HepG2 (cell line): ENCODE measurements around the gene IGDCC3. TPM values are rescaled to one million over a fixed set of nuclear protein-coding genes. Genes with fewer than 3 reads are reported as not detected.

Source experiments
- ATAC-seq: fragments of 200-7000 bp; cut with Tn5 transposase; 3 replicates; pipeline ENCODE4 v1.9.1; 2020; ENCODE audit warnings: mild to moderate bottlenecking, moderate library complexity
- BruUV-seq: library from RNA; stranded (reverse); fragments of 400-500 nt; replicated peaks from 2 replicates; lab custom pipeline; 2021; lab: Mats Ljungman, UMichigan
- CTCF ChIA-PET: fragments of 300-600 bp; formaldehyde crosslinking; extraction: SDS; loops from one replicate; lab custom pipeline; 2021; ENCODE audit warnings: low total read pairs, inconsistent platforms, low intra/inter-chr PET ratio; lab: Yijun Ruan, JAX
- POLR2A ChIA-PET: fragments of 350-600 bp; sonication (Branson Sonifier 250); formaldehyde crosslinking; loops from one replicate; lab custom pipeline; 2020; ENCODE audit warnings: antibody characterized with exemption, inconsistent platforms; lab: Yijun Ruan, JAX
- DNase-seq: peaks from one replicate; pipeline ENCODE4 v3.0.0-alpha.2; 2015; ENCODE audit warnings: low spot score
- FAIRE-seq: peaks from 3 replicates; lab custom pipeline; 2011; peaks lifted over from hg19 to GRCh38; lab: Jason Lieb, UNC
- H2AFZ ChIP-seq: one replicate; pipeline ENCODE4 v1.6.1; 2011; ENCODE audit warnings: low read length, inconsistent platforms
- H3K27ac ChIP-seq: fragments of 300-600 bp; 3 replicates; pipeline ENCODE4 v1.8.0; 2011; ENCODE audit warnings: mixed run types, mild to moderate bottlenecking, mixed read lengths, low read length, inconsistent platforms; ENCODE audit not compliant: insufficient read depth; ENCODE audit errors: extremely low read length
- H3K27me3 ChIP-seq, 2 experiments: fragments of 200-600 bp in 1 of 2; 2 replicates in 1 of 2; 3 replicates in 1 of 2; pipeline versions ENCODE4 v1.6.0 to v1.8.0; 2011; ENCODE audit warnings: low read length in 2 of 2, mild to moderate bottlenecking in 2 of 2, moderate library complexity in 2 of 2, inconsistent platforms in 1 of 2; ENCODE audit not compliant: insufficient read depth in 2 of 2, control insufficient read depth in 1 of 2
- H3K36me3 ChIP-seq, 2 experiments: fragments of 200-600 bp in 1 of 2; replicated peaks in 1 of 2; 2 replicates in 1 of 2; 3 replicates in 1 of 2; pipeline versions ENCODE4 v1.5.1 to v1.8.0; 2011; ENCODE audit warnings: low read length in 2 of 2, inconsistent platforms in 1 of 2; ENCODE audit not compliant: insufficient read depth in 2 of 2, control insufficient read depth in 1 of 2
- H3K4me1 ChIP-seq: 2 replicates; pipeline ENCODE4 v1.5.1; 2012; ENCODE audit warnings: low read length, inconsistent platforms; ENCODE audit not compliant: insufficient read depth
- H3K4me2 ChIP-seq: 2 replicates; pipeline ENCODE4 v1.6.0; 2011; ENCODE audit warnings: low read depth, low read length, inconsistent platforms
- H3K4me3 ChIP-seq, 3 experiments: fragments of 200-600 bp in 1 of 3; sonication (generic), shearing (Covaris generic) in 1 of 3; replicated peaks in 1 of 3; 2 replicates each; pipeline ENCODE4 v1.5.1; 2011 to 2016; ENCODE audit warnings: low read length in 3 of 3, inconsistent platforms in 2 of 3, low read depth in 2 of 3, mild to moderate bottlenecking in 2 of 3, control low read depth in 1 of 3, mixed read lengths in 1 of 3; ENCODE audit not compliant: insufficient read depth in 1 of 3
- H3K79me2 ChIP-seq: one replicate; pipeline ENCODE4 v1.6.1; 2011; ENCODE audit warnings: low read length, inconsistent platforms; ENCODE audit not compliant: insufficient read depth
- H3K9ac ChIP-seq: 2 replicates; pipeline ENCODE4 v1.6.0; 2011; ENCODE audit warnings: mild to moderate bottlenecking, low read depth, low read length, inconsistent platforms; ENCODE audit not compliant: insufficient read depth
- H3K9me3 ChIP-seq: 2 replicates; pipeline ENCODE4 v1.5.1; 2012; ENCODE audit warnings: mild to moderate bottlenecking, low read length
- H4K20me1 ChIP-seq: 2 replicates; pipeline ENCODE4 v1.6.0; 2011; ENCODE audit warnings: inconsistent platforms, mild to moderate bottlenecking, low read length, moderate library complexity; ENCODE audit not compliant: insufficient read depth
- FOXA3 ChIP-seq: IDR thresholded peaks from 2 replicates; pipeline ENCODE4 v1.6.1; 2016; ENCODE audit warnings: missing genetic modification reagents, missing compliant biosample characterization
- NFE2 ChIP-seq: sonication (generic); formaldehyde crosslinking; IDR thresholded peaks from 2 replicates; pipeline ENCODE4 v1.4.0; 2020; ENCODE audit warnings: missing genetic modification reagents
- PAWR ChIP-seq: sonication (generic); formaldehyde crosslinking; IDR thresholded peaks from 2 replicates; pipeline ENCODE4 v1.4.0; 2020; ENCODE audit warnings: missing genetic modification reagents, mild to moderate bottlenecking, borderline replicate concordance
- PCBP2 ChIP-seq: fragments of 200-400 bp; formaldehyde crosslinking; optimal IDR thresholded peaks from 2 replicates; pipeline ENCODE3; 2018; ENCODE audit warnings: low read length, low read depth; ENCODE audit not compliant: poor library complexity, severe bottlenecking
- PHF8 ChIP-seq: sonication (generic); formaldehyde crosslinking; IDR thresholded peaks from 2 replicates; pipeline ENCODE4 v1.5.0; 2020; ENCODE audit warnings: missing genetic modification reagents
- SYNCRIP ChIP-seq: fragments of 200-400 bp; formaldehyde crosslinking; IDR thresholded peaks from 2 replicates; pipeline ENCODE4 v1.6.1; 2018; ENCODE audit warnings: mild to moderate bottlenecking, low read depth, low read length; ENCODE audit not compliant: insufficient read depth
- ZNF3 ChIP-seq: IDR thresholded peaks from 2 replicates; pipeline ENCODE4 v1.7.0; 2017; ENCODE audit warnings: inconsistent platforms
- ZNF7 ChIP-seq: IDR thresholded peaks from 2 replicates; pipeline ENCODE4 v1.6.1; 2016; ENCODE audit warnings: missing biosample characterization, missing genetic modification reagents
- WGBS: methylation state at CpG from one replicate; pipeline ENCODE4 v1.1.6; 2017; ENCODE audit warnings: low lambda C conversion rate; 5-methylcytosine and 5-hydroxymethylcytosine counted together
- in situ Hi-C: cut with HindIII; loops from 2 replicates; pipeline ENCODE4 v1.10.0; 2017; ENCODE audit warnings: low pct_unique_long_range_greater_than_20kb; ENCODE audit not compliant: extremely low pct_ligation_motif_present
- intact Hi-C: fragments of 100-400 bp; cut with micrococcal nuclease; formaldehyde crosslinking; loops from one replicate; pipeline ENCODE4 v1.10.0; 2022; ENCODE audit not compliant: unreplicated experiment
- polyA plus RNA-seq, 8 experiments: library from polyadenylated mRNA; depleted of rRNA in 3 of 8; stranded (reverse) in 7 of 8; unstranded in 1 of 8; fragments of >200 nt; fragmentation: Illumina TruSeq in 4 of 8; extraction: Trizol in 4 of 8; gene quantifications; 2 replicates each; pipeline versions ENCODE4 v1.2.1 to v1.2.3, GENCODE V29; 2011 to 2016; ENCODE audit warnings: low read depth in 4 of 8, missing spikeins in 1 of 8, mixed read lengths in 1 of 8; ENCODE audit not compliant: insufficient read depth in 1 of 8
- total RNA-seq, 5 experiments: library from RNA; depleted of rRNA; stranded (reverse); fragments of >200 nt; fragmentation: Illumina TruSeq; extraction: Trizol; gene quantifications; 2 replicates each; pipeline ENCODE4 v1.2.3, GENCODE V29; 2016; ENCODE audit warnings: low read depth in 1 of 5
- TF ChIP-seq, protein P1 (sequence below): sonication (generic); formaldehyde crosslinking; IDR thresholded peaks from 2 replicates; pipeline ENCODE4 v1.8.0; 2022; ENCODE audit warnings: low read depth, missing genetic modification reagents
- TF ChIP-seq, protein P2 (sequence below): sonication (generic); formaldehyde crosslinking; conservative IDR thresholded peaks from 2 replicates; pipeline ENCODE4 v1.8.0; 2022; ENCODE audit warnings: low read depth, missing genetic modification reagents
- TF ChIP-seq, protein P3 (sequence below): sonication (generic); formaldehyde crosslinking; IDR thresholded peaks from 2 replicates; pipeline ENCODE4 v1.4.0; 2020; ENCODE audit warnings: missing genetic modification reagents, borderline replicate concordance

Gene IGDCC3
- total and polyA plus RNA-seq, 2 of the 13 experiments (the other 11 are each of a cell fraction or from before 2014, with no cell fraction given) = 30.1 to 51.8 TPM

DNA sequence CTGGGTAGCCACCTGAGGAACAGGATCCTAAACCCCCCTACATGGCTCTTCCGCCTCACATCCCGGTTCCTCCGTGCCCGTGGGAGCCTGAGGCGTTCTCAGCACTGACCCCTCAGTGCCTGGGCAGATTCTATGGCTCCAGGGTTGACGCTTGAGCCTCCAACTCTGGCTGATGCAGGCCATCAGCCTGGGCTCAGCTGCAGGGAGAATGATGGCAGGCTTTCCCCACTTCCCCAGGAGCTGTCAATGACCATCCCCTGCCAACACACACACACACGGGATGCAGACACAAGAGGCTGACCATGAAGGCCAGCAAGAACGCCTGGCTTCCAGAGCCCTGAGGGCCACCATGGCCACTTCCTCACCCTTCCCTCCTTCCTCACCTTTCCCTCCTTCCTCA, 15.8 kb upstream of the IGDCC3 start:
- Histone ChIP-seq H3K4me1 (peaks cover 35% of the 10 kb centered on the region), H3K4me2 (no peak overlapping the region), H3K79me2 (no peaks in the 10 kb centered on the region), H3K4me3 (no peak overlapping the region), H3K36me3 (no peaks in the 10 kb centered on the region), H3K27ac (no peak overlapping the region), H4K20me1 (no peaks in the 10 kb centered on the region), H3K27me3 (peaks cover 3 to 38% of the 10 kb centered on the region in 2 experiments; a peak in 4 of 5 replicates), H3K9ac (no peak overlapping the region), H2AFZ (no peak overlapping the region), H3K9me3 (no peaks in the 10 kb centered on the region)
- ChIA-PET POLR2A (interaction anchor here (1.5 kb wide), 1 partner anchor 89 kb away, joined by 6 read pairs; the partner anchor contains the start of gene RNU5B-1), CTCF (no interaction called here)
- FAIRE-seq (no peak), DNase-seq (no peak), ATAC-seq (no peak)
- intact Hi-C loops = no loop called here
- in situ Hi-C loops = no loop called here
- 0 out of 2 replicates have a peak, but pooled peaks have one; percentile 26 for TF ChIP-seq ZNF7 (CRISPR knock-in tag)
- TF ChIP-seq FOXA3 = no peak
- WGBS = 66% methylated on average over 5 of the region's 8 CpGs
- BruUV-seq = no TSS peak

DNA sequence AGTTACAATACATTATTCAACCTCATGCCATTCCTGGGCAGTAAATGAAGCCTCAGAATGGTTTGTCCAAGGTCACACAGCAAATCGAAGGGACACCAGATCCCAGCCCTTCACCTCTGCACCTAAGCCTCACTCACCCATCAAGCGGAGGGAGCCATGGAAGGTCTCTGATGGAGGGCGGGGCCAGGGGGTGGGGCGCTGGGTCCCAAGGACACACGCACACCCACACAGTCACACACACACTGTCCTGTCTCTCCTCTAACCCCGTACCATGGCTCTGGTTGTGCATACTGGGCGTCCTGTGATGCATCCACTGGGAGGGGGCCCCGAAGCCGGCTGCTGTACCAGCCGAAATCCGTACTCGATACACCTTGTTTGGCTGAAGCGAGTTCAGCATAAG, 15.3 kb upstream of the IGDCC3 start:
- ATAC-seq (no peak), FAIRE-seq (no peak), DNase-seq (no peak)
- CTCF ChIA-PET = no interaction called here
- H3K9me3 ChIP-seq = no peaks in the 10 kb centered on the region
- peaks cover 3 to 38% of the 10 kb centered on the region in 2 experiments; a peak in 4 of 5 replicates for H3K27me3 ChIP-seq
- 56% methylated on average over 9 of the region's 13 CpGs for WGBS
- no TSS peak for BruUV-seq
- H3K4me3 ChIP-seq = no peak overlapping the region
- H3K79me2 ChIP-seq = no peaks in the 10 kb centered on the region
- H4K20me1 ChIP-seq = no peaks in the 10 kb centered on the region
- H3K27ac ChIP-seq = no peak overlapping the region
- POLR2A ChIA-PET = no interaction called here
- no peak overlapping the region for H3K4me2 ChIP-seq
- no peak overlapping the region for H3K9ac ChIP-seq
- in situ Hi-C loops = no loop called here
- intact Hi-C loops = no loop called here
- H3K4me1 ChIP-seq = peaks cover 35% of the 10 kb centered on the region
- no peaks in the 10 kb centered on the region for H3K36me3 ChIP-seq
- no peak overlapping the region for H2AFZ ChIP-seq
- TF ChIP-seq, protein P1, sequence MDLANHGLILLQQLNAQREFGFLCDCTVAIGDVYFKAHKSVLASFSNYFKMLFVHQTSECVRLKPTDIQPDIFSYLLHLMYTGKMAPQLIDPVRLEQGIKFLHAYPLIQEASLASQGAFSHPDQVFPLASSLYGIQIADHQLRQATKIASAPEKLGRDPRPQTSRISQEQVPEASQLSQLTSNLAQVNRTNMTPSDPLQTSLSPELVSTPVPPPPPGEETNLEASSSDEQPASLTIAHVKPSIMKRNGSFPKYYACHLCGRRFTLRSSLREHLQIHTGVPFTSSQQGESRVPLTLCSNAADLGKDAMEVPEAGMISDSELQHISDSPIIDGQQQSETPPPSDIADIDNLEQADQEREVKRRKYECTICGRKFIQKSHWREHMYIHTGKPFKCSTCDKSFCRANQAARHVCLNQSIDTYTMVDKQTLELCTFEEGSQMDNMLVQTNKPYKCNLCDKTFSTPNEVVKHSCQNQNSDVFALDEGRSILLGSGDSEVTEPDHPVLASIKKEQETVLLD (CRISPR knock-in tag) = no peak
- TF ChIP-seq PCBP2 = no peak
- no peak for TF ChIP-seq ZNF3 (CRISPR knock-in tag)
- TF ChIP-seq, protein P2, sequence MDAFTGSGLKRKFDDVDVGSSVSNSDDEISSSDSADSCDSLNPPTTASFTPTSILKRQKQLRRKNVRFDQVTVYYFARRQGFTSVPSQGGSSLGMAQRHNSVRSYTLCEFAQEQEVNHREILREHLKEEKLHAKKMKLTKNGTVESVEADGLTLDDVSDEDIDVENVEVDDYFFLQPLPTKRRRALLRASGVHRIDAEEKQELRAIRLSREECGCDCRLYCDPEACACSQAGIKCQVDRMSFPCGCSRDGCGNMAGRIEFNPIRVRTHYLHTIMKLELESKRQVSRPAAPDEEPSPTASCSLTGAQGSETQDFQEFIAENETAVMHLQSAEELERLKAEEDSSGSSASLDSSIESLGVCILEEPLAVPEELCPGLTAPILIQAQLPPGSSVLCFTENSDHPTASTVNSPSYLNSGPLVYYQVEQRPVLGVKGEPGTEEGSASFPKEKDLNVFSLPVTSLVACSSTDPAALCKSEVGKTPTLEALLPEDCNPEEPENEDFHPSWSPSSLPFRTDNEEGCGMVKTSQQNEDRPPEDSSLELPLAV (CRISPR knock-in tag) = no peak
- TF ChIP-seq PAWR (CRISPR knock-in tag) = no peak
- no peak for TF ChIP-seq PHF8 (CRISPR knock-in tag)
- no peak for TF ChIP-seq NFE2
- TF ChIP-seq SYNCRIP = no peak
- TF ChIP-seq, protein P3, sequence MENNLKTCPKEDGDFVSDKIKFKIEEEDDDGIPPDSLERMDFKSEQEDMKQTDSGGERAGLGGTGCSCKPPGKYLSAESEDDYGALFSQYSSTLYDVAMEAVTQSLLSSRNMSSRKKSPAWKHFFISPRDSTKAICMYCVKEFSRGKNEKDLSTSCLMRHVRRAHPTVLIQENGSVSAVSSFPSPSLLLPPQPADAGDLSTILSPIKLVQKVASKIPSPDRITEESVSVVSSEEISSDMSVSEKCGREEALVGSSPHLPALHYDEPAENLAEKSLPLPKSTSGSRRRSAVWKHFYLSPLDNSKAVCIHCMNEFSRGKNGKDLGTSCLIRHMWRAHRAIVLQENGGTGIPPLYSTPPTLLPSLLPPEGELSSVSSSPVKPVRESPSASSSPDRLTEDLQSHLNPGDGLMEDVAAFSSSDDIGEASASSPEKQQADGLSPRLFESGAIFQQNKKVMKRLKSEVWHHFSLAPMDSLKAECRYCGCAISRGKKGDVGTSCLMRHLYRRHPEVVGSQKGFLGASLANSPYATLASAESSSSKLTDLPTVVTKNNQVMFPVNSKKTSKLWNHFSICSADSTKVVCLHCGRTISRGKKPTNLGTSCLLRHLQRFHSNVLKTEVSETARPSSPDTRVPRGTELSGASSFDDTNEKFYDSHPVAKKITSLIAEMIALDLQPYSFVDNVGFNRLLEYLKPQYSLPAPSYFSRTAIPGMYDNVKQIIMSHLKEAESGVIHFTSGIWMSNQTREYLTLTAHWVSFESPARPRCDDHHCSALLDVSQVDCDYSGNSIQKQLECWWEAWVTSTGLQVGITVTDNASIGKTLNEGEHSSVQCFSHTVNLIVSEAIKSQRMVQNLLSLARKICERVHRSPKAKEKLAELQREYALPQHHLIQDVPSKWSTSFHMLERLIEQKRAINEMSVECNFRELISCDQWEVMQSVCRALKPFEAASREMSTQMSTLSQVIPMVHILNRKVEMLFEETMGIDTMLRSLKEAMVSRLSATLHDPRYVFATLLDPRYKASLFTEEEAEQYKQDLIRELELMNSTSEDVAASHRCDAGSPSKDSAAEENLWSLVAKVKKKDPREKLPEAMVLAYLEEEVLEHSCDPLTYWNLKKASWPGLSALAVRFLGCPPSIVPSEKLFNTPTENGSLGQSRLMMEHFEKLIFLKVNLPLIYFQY (CRISPR knock-in tag) = no peak
